ENCODE data around the gene FANCG. TPM values are rescaled to one million over a fixed set of nuclear protein-coding genes. Genes with fewer than 3 reads are reported as not detected.

FANCG gene
- total and polyA plus RNA-seq, 7 donors = 3.2 to 24.0 (median 11.0) TPM

- intact Hi-C loops (cut with DNase I) = loop anchor here (5.0 kb wide), 2 partner anchors 38 to 87 kb away; partner anchors contain the start of gene DNAJB5
- peaks cover 0 to 39% (median 31%) of the 10 kb centered on the region in 4 donors for H3K4me1 ChIP-seq
- no peak overlapping the region for H3K27ac ChIP-seq
- TF ChIP-seq CTCF (IDR thresholded peaks at IDR 0.05) (no peak), POLR2AphosphoS5 (IDR thresholded peaks at IDR 0.05) (no peak), POLR2A (IDR thresholded peaks at IDR 0.05) (no peak), EP300 (IDR thresholded peaks at IDR 0.05) (no peak)
- H3K27me3 ChIP-seq = no peaks in the 10 kb centered on the region
- no peaks in the 10 kb centered on the region for H3K36me3 ChIP-seq
- H3K4me3 ChIP-seq = no peak overlapping the region
- peak; percentile 54 for DNase-seq
- no peaks in the 10 kb centered on the region for H3K9me3 ChIP-seq
- WGBS, 2 donors = 97 to 99% methylated on average over 6 of the region's 6 CpGs
These were observed 5.6 kb downstream of the FANCG start for GRCh38 chr9:35074141-35074540.

- Histone ChIP-seq H3K9me3 (no peaks in the 10 kb centered on the region), H3K4me1 (peaks cover 0 to 39% (median 31%) of the 10 kb centered on the region in 4 donors), H3K4me3 (no peak overlapping the region), H3K27ac (peak overlapping the region; percentile 99 to 100 (median 100)), H3K36me3 (no peaks in the 10 kb centered on the region), H3K27me3 (no peaks in the 10 kb centered on the region)
- TF ChIP-seq CTCF (IDR thresholded peaks at IDR 0.05) = no peak
- TF ChIP-seq POLR2AphosphoS5 (IDR thresholded peaks at IDR 0.05) = no peak
- TF ChIP-seq EP300 (IDR thresholded peaks at IDR 0.05) = no peak
- no peak for TF ChIP-seq POLR2A (IDR thresholded peaks at IDR 0.05)
- intact Hi-C loops (cut with DNase I) = loop anchor here (5.0 kb wide), 2 partner anchors 39 to 86 kb away; partner anchors contain the start of gene DNAJB5
- WGBS, 2 donors = 85 to 97% methylated on average over 2 of the region's 2 CpGs
- no peak for DNase-seq
These were observed 6.5 kb downstream of the FANCG start for GRCh38 chr9:35073279-35073612.

GRCh38 chr9:35072461-35073278 is 7.1 kb downstream of the FANCG start, which contains the start of gene VCP:
Gene VCP, minus strand, starts transcription at chr9:35072625. Its CDS starts 272 bp downstream, at chr9:35072353.
- Histone ChIP-seq H3K27me3 (no peaks in the 10 kb centered on the region), H3K4me3 (peak within 1 kb of the TSS; percentile 80 to 100 (median 90)), H3K36me3 (peaks cover under 1 to 5% (median 2%) of the 10 kb centered on the region in 4 donors), H3K9me3 (no peaks in the 10 kb centered on the region), H3K4me1 (peaks cover 0 to 44% (median 32%) of the 10 kb centered on the region in 4 donors), H3K27ac (peak within 1 kb of the TSS; percentile 99 to 100 (median 100))
- peak; percentile 83 to 86 for TF ChIP-seq POLR2A (IDR thresholded peaks at IDR 0.05)
- no peak for TF ChIP-seq CTCF (IDR thresholded peaks at IDR 0.05)
- no peak for TF ChIP-seq EP300 (IDR thresholded peaks at IDR 0.05)
- peak; percentile 96 to 98 (median 98) for TF ChIP-seq POLR2AphosphoS5 (IDR thresholded peaks at IDR 0.05)
- intact Hi-C loops (cut with DNase I) = loop anchor here (5.0 kb wide), 2 partner anchors 40 to 85 kb away; partner anchors contain the start of gene DNAJB5
- 5 to 6% methylated on average over 54 of the region's 54 CpGs for WGBS, 2 donors
- peak; percentile 99 for DNase-seq

- H3K4me1 ChIP-seq = peaks cover 0 to 47% (median 33%) of the 10 kb centered on the region in 4 donors
- H3K4me3 ChIP-seq = peak overlapping the region; percentile 80 to 100 (median 90)
- peak overlapping the region; percentile 99 to 100 (median 100) for H3K27ac ChIP-seq
- DNase-seq = peak; percentile 94
- no peaks in the 10 kb centered on the region for H3K27me3 ChIP-seq
- 0 to 1% methylated on average over 79 of the region's 79 CpGs for whole genome bisulfite sequencing, 2 donors
- H3K36me3 ChIP-seq = peaks cover 7 to 12% (median 9%) of the 10 kb centered on the region in 4 donors
- TF ChIP-seq POLR2AphosphoS5 (IDR thresholded peaks at IDR 0.05) (peak; percentile 3 to 74 (median 14)), POLR2A (IDR thresholded peaks at IDR 0.05) (peak in 1 of 2 donors; percentile 11), CTCF (IDR thresholded peaks at IDR 0.05) (no peak), EP300 (IDR thresholded peaks at IDR 0.05) (no peak)
- intact Hi-C loops (cut with DNase I) = loop anchor here (5.0 kb wide), 2 partner anchors 40 to 85 kb away; partner anchors contain the start of gene DNAJB5
- no peaks in the 10 kb centered on the region for H3K9me3 ChIP-seq
These were observed 7.8 kb downstream of the FANCG start for GRCh38 chr9:35071814-35072460.
